Measurements from ENCODE around the gene ACTR3. TPM values are rescaled to one million over a fixed set of nuclear protein-coding genes. Genes with fewer than 3 reads are reported as not detected.

Gene ACTR3
- total and polyA plus RNA-seq, 2 of the 8 experiments (the other 6 are each of a cell fraction or from before 2014, with no cell fraction given) = 51.7 to 184 TPM

- peaks cover 0 to 5% of the 10 kb centered on the region in 2 experiments; a peak in 1 of 4 replicates for H3K9me3 ChIP-seq (ENCODE audit: insufficient read depth in 2 of 2, low read depth in 1 of 2, low read length in 1 of 2)
- H3K79me2 ChIP-seq (ENCODE audit: control insufficient read depth in 1 of 2, insufficient read depth in 2 of 2, low read length in 2 of 2) = no peaks in the 10 kb centered on the region
- H2AK5ac ChIP-seq (ENCODE audit: low read depth, low read length) = no peak overlapping the region
- no peak overlapping the region for H2BK20ac ChIP-seq (ENCODE audit: low read length)
- no peak overlapping the region for H3K9ac ChIP-seq (replicated peaks in 1 of 4; ENCODE audit: extremely low read depth in 1 of 4, low read depth in 3 of 4, low read length in 3 of 4)
- H2BK5ac ChIP-seq (ENCODE audit: low read depth, low read length) = no peak overlapping the region
- H4K5ac ChIP-seq (ENCODE audit: insufficient read length, low read depth, low read length) = no peak overlapping the region
- FAIRE-seq (no peak), DNase-seq (ENCODE audit: low read depth in 1 of 2, low spot score in 2 of 2) (no peak)
- no peak overlapping the region for H3K4me3 ChIP-seq (ENCODE audit: extremely low read depth in 1 of 4, insufficient read depth in 2 of 4, low read depth in 3 of 4, low read length in 4 of 4)
- no peak overlapping the region for H2BK12ac ChIP-seq (ENCODE audit: low read depth, low read length)
- H3K27ac ChIP-seq (ENCODE audit: low read depth, low read length) = no peak overlapping the region
- H3K23me2 ChIP-seq (ENCODE audit: low read depth, low read length) = no peaks in the 10 kb centered on the region
- no peak for TF ChIP-seq CREB1 (IDR thresholded peaks at IDR 0.05)
- TF ChIP-seq NRF1 (IDR thresholded peaks at IDR 0.05; ENCODE audit: low read depth, low read length) = no peak
- TF ChIP-seq HDAC2 (IDR thresholded peaks at IDR 0.05; ENCODE audit: borderline replicate concordance in 1 of 2, low read depth in 2 of 2, low read length in 2 of 2) = no peak
- no peak for TF ChIP-seq EZH2 (IDR thresholded peaks at IDR 0.05; ENCODE audit: low read depth, low read length, severe bottlenecking)
- TF ChIP-seq TAF7 (optimal IDR thresholded peaks at IDR 0.05; ENCODE audit: borderline replicate concordance, low read depth, low read length) = no peak
- no peak for TF ChIP-seq NANOG (IDR thresholded peaks at IDR 0.05; ENCODE audit: insufficient read depth, low read depth, low read length, poor library complexity, severe bottlenecking)
- TF ChIP-seq SIRT6 (IDR thresholded peaks at IDR 0.05; ENCODE audit: low read length) = no peak
- no peak for TF ChIP-seq KDM4A (IDR thresholded peaks at IDR 0.05; ENCODE audit: low read depth, low read length, severe bottlenecking)
- no peak for TF ChIP-seq RBBP5 (IDR thresholded peaks at IDR 0.05; ENCODE audit: borderline replicate concordance, low read depth, low read length)
- TF ChIP-seq HDAC6 (IDR thresholded peaks at IDR 0.05; ENCODE audit: low read depth, low read length) = no peak
- TF ChIP-seq CEBPB (IDR thresholded peaks at IDR 0.05; ENCODE audit: low read depth, low read length) = no peak
- no peaks in the 10 kb centered on the region for H4K20me1 ChIP-seq (replicated peaks in 1 of 2; ENCODE audit: control insufficient read depth in 1 of 2, insufficient read depth in 2 of 2, low read length in 2 of 2)
- H3K23ac ChIP-seq (ENCODE audit: insufficient read length) = no peak overlapping the region
- no peak overlapping the region for H2AFZ ChIP-seq (ENCODE audit: low read length)
- no peaks in the 10 kb centered on the region for H3K27me3 ChIP-seq (replicated peaks in 1 of 4; ENCODE audit: control insufficient read depth in 3 of 4, extremely low read depth in 1 of 4, insufficient read depth in 3 of 4, low read length in 3 of 4)
- POLR2A ChIA-PET (ENCODE audit: partially characterized antibody) = no interaction called here
- CTCF ChIA-PET (ENCODE audit: partially characterized antibody) = interaction anchor here (1.8 kb wide), 1 partner anchor 14 kb away, joined by 4 read pairs; no protein-coding TSS in a partner anchor
- no peak overlapping the region for H4K8ac ChIP-seq (ENCODE audit: extremely low read depth, insufficient read depth, low read length)
- no peak overlapping the region for H3K18ac ChIP-seq (ENCODE audit: extremely low read depth, low read length)
- H3K14ac ChIP-seq (ENCODE audit: insufficient read length) = no peak overlapping the region
- H3K36me3 ChIP-seq (ENCODE audit: control insufficient read depth in 2 of 4, insufficient read depth in 4 of 4, low read length in 3 of 4) = no peaks in the 10 kb centered on the region
- WGBS, 2 experiments (ENCODE audit: extremely low coverage in 1 of 2, insufficient coverage in 1 of 2, insufficient read length in 1 of 2, insufficient replicate concordance in 2 of 2, low coverage in 1 of 2, low lambda C conversion rate in 2 of 2, missing lambda C conversion rate in 1 of 2) = 83% methylated on average over 3 of the region's 3 CpGs; no CpG with 5 or more reads in 1 of the 2 experiments
- H4K91ac ChIP-seq (replicated peaks; ENCODE audit: insufficient read length, low read length) = no peak overlapping the region
- H3K4ac ChIP-seq (replicated peaks; ENCODE audit: insufficient read length, low read depth, low read length) = no peak overlapping the region
- peaks cover 0 to 6% (median under 1%) of the 10 kb centered on the region in 4 experiments; a peak in 2 of 7 replicates for H3K4me1 ChIP-seq (replicated peaks in 1 of 4; ENCODE audit: control insufficient read depth in 3 of 4, insufficient read depth in 4 of 4, low read length in 3 of 4)
- no peaks in the 10 kb centered on the region for H3K79me1 ChIP-seq (ENCODE audit: low read depth, low read length)
- H3K4me2 ChIP-seq (ENCODE audit: insufficient read depth in 1 of 2, low read depth in 2 of 2, low read length in 2 of 2) = no peak overlapping the region
- H3K56ac ChIP-seq (replicated peaks; ENCODE audit: insufficient read length, low read depth, low read length) = no peak overlapping the region
- H2BK120ac ChIP-seq (replicated peaks; ENCODE audit: low read depth, low read length) = no peak overlapping the region
- H2BK15ac ChIP-seq (ENCODE audit: low read length) = no peak overlapping the region
These were observed 44.6 kb upstream of the ACTR3 start for GRCh38 chr2:113845261-113845660.
